BLaER1 (cell line): ENCODE results near the gene ALOX5.

ENCODE experiments used
- H3K27ac ChIP-seq: shearing (Covaris generic); formaldehyde crosslinking; 2 replicates; pipeline ENCODE4 v1.8.1; 2022
- H3K27me3 ChIP-seq: shearing (Covaris generic); formaldehyde crosslinking; 2 replicates; pipeline ENCODE4 v1.8.1; 2022
- H3K36me3 ChIP-seq: shearing (Covaris generic); formaldehyde crosslinking; 2 replicates; pipeline ENCODE4 v1.8.1; 2022
- H3K4me1 ChIP-seq: shearing (Covaris generic); formaldehyde crosslinking; 2 replicates; pipeline ENCODE4 v1.8.1; 2022
- H3K4me2 ChIP-seq: shearing (Covaris generic); formaldehyde crosslinking; 2 replicates; pipeline ENCODE4 v1.8.1; 2022
- H3K4me3 ChIP-seq: shearing (Covaris generic); formaldehyde crosslinking; 2 replicates; pipeline ENCODE4 v1.8.1; 2022
- H3K9ac ChIP-seq: shearing (Covaris generic); formaldehyde crosslinking; 2 replicates; pipeline ENCODE4 v1.8.1; 2022
- H3K9me3 ChIP-seq: shearing (Covaris generic); formaldehyde crosslinking; 2 replicates; pipeline ENCODE4 v1.8.1; 2022
- H4K20me1 ChIP-seq: shearing (Covaris generic); formaldehyde crosslinking; 2 replicates; pipeline ENCODE4 v1.8.1; 2022
- Cebpa-rat ChIP-seq: shearing (Covaris generic); IDR thresholded peaks from 2 replicates; pipeline ENCODE4 v1.8.1; 2022

ALOX5 gene

DNA sequence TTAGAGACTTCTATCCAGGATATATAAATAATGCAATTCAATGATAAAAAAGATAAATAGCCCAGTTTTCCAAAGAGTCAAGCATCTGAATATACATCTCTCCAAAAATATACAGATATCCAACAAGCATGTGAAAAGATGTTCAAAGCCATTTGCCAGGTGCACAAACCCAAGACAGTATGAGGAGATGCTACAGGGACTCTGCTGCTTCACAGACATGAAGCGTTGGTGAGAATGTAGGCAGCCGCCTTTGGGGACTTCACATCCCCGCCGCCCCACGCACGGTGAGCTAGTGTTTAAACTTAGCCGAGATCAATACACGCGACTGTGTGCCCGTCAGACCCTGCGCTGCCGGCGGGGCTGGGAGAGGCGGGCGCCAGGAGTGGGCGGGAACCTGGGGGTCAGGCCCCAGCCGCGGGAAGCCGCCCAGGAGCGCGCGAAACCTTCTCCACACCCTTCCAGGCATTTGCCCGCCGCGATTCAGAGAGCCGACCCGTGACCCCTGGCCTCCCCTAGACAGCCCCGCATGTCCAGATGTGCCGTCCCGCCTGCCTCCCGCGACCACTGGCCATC, 927 bp upstream of the ALOX5 start:
- Histone ChIP-seq H3K9me3 (no peaks in the 10 kb centered on the region), H3K36me3 (no peaks in the 10 kb centered on the region), H3K4me2 (peak overlapping the region; percentile 95), H4K20me1 (no peaks in the 10 kb centered on the region), H3K4me3 (peak overlapping the region; percentile 75), H3K9ac (peak overlapping the region; percentile 83), H3K27me3 (no peaks in the 10 kb centered on the region; the same call in 1 of the 2 replicates), H3K27ac (peak overlapping the region; percentile 81), H3K4me1 (peaks cover 89% of the 10 kb centered on the region)
- no peak for TF ChIP-seq Cebpa-rat

DNA sequence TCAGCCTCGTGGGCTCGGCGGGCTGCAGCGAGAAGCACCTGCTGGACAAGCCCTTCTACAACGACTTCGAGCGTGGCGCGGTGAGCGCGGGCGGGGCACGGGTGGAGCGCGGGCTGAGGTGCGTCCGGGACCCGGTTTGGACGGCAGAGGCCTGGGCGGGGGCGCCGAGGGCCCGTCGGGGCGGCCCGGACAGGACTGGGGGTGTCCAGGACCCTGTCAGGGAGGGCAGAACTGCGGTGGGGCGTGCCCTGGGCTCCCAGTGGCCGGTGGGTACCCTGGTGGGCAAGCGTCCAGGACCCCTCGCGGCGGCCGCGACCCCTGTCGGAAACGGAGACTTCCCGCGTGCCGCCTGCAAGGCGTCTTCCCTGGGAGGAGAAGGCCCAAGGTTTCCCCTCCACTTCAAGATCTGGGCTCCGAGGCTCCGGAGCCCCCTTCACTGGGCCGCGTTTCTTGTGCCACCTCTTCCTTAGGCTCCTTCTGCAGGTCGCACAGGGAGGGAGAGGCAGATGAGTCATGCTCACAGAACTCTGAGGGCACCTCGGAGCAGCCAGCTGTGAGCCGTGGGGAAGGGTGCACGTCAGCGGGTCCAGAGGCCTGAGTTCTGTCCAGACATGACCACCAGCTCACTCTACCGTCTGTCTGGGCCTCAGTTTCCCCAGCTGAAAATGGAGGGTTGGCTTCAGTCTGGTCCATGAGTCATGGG, 485 bp downstream of the ALOX5 start:
- peak overlapping the region; percentile 75 for H3K4me3 ChIP-seq

DNA sequence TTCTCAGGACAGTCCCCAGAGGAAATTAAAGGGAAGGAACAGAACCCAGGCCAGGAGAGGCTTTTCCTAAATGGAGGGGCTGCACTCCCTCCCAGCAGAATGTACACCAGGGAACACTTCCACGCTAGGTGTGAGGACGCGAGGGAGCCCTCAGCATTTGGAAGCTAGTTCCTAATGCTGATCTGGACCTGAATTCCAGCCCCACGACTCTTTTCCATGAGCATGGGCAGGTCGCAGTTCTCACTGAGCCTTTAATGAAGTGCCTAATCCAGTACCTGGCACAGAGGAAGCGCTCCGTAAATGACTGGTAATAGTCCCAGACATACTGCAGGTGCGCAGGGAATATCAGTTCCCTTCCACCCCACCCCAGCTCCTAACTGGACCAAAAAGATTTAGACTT, 1.1 kb downstream of the ALOX5 start:
- H3K9ac ChIP-seq, result peak overlapping the region; percentile 73
- H3K4me3 ChIP-seq, result peak overlapping the region; percentile 75
- H4K20me1 ChIP-seq, result no peaks in the 10 kb centered on the region
- peak overlapping the region; percentile 95 for H3K4me2 ChIP-seq
- peak overlapping the region; percentile 68 for H3K27ac ChIP-seq
- no peaks in the 10 kb centered on the region; the same call in 1 of the 2 replicates for H3K36me3 ChIP-seq
- TF ChIP-seq Cebpa-rat, result no peak
- no peaks in the 10 kb centered on the region; the same call in 1 of the 2 replicates for H3K27me3 ChIP-seq
- no peaks in the 10 kb centered on the region for H3K9me3 ChIP-seq
- H3K4me1 ChIP-seq, result peaks cover 95% of the 10 kb centered on the region

More for the DNA sequence above, 485 bp downstream of the ALOX5 start:
- H3K27me3 ChIP-seq, result no peaks in the 10 kb centered on the region; the same call in 1 of the 2 replicates
- no peaks in the 10 kb centered on the region for H4K20me1 ChIP-seq
- H3K9ac ChIP-seq, result peak overlapping the region; percentile 73
- H3K4me2 ChIP-seq, result peak overlapping the region; percentile 95
- no peaks in the 10 kb centered on the region for H3K9me3 ChIP-seq
- H3K4me1 ChIP-seq, result peaks cover 95% of the 10 kb centered on the region
- no peaks in the 10 kb centered on the region; the same call in 1 of the 2 replicates for H3K36me3 ChIP-seq
- peak overlapping the region; percentile 68 for H3K27ac ChIP-seq
- TF ChIP-seq Cebpa-rat, result no peak

DNA sequence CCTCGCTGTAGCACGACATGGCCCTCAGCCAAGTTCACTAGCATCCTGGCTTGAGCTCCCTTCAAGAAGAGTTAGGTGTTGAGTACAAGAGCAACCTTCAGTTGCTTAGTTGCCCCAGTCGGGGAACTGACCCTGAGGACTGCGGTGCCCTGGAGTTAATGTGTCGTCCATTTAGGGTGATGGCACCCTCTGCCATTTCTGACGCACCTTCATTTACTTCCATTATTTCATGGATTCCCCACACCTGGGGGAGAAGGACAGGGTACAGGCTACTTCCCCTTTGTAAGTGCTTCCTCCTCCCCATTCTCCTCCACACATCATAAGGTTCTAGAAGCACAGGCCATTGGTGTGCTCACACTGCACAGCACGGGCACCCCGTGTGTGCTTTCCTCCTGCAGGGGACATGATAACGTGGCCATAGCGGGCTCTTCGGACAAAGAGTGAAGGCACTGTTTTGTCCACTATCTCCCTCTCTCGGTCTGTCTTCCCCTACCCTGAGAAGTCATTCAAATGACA, 1.8 kb downstream of the ALOX5 start:
- TF ChIP-seq Cebpa-rat, result no peak
- Histone ChIP-seq H3K27ac (0 out of 2 replicates have a peak overlapping the region, but pooled peaks have one; percentile 36), H3K9ac (no peak overlapping the region), H3K9me3 (no peaks in the 10 kb centered on the region), H3K27me3 (no peaks in the 10 kb centered on the region; the same call in 1 of the 2 replicates), H3K4me3 (no peak overlapping the region; the same call in 1 of the 2 replicates), H3K4me1 (peaks cover 89% of the 10 kb centered on the region), H3K36me3 (no peaks in the 10 kb centered on the region; the same call in 1 of the 2 replicates), H3K4me2 (peak overlapping the region; percentile 95), H4K20me1 (no peaks in the 10 kb centered on the region)

DNA sequence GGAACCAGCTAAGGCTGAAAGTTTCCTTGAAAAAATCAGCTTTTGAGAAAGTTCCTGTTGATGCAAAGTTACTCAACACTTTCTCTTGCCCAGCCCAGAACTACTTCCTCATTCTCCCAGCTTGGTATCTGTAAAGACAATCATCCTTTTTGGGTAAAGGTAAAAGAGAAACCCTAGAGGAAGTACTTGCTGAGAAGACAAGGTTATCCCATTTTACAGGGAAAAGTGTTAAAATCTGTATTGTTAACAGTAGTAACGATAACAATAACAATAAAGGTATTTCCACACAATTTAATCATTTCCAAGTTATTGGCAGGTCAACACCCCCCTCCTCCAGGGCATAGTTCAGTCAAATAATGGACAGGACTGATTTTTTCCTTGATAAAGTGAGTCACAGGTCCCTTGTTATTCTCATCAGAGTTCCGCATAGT, 2.4 kb downstream of the ALOX5 start:
- Histone ChIP-seq H3K4me3 (no peak overlapping the region), H3K27ac (no peak overlapping the region), H4K20me1 (peaks cover 5% of the 10 kb centered on the region; the same call in 1 of the 2 replicates), H3K4me2 (peak overlapping the region; percentile 39; the same call in 1 of the 2 replicates), H3K9ac (no peak overlapping the region), H3K4me1 (peaks cover 83% of the 10 kb centered on the region), H3K9me3 (no peaks in the 10 kb centered on the region), H3K27me3 (no peaks in the 10 kb centered on the region; the same call in 1 of the 2 replicates), H3K36me3 (peaks cover 6% of the 10 kb centered on the region; the same call in 1 of the 2 replicates)
- no peak for TF ChIP-seq Cebpa-rat

DNA sequence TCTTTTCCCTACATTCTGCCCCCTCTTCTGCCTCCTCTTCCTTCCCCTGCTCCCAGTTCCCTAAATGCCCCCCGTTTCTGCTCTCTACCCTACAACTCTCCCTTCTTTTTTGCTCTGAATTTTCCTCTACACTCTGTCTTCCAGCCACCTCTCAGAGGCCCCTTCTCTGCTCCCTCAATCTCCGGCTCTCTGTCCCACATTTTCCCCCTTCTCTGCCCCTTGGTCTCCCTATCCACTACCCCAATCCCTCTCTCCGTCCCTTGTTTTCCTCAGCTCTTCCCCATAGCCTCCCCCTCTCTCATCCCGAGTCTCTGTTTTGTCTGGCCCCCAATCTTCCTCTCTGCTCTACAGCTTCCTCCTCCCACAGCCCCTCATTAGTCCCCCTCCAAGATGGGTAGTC, 3.3 kb downstream of the ALOX5 start:
- H3K36me3 ChIP-seq, result peaks cover 15% of the 10 kb centered on the region; the same call in 1 of the 2 replicates
- H4K20me1 ChIP-seq, result peaks cover 9% of the 10 kb centered on the region; the same call in 1 of the 2 replicates
- H3K27ac ChIP-seq, result peak overlapping the region; percentile 59
- peaks cover 74% of the 10 kb centered on the region for H3K4me1 ChIP-seq
- no peaks in the 10 kb centered on the region; the same call in 1 of the 2 replicates for H3K27me3 ChIP-seq
- no peak overlapping the region for H3K4me3 ChIP-seq
- H3K9me3 ChIP-seq, result no peaks in the 10 kb centered on the region
- 0 out of 2 replicates have a peak overlapping the region, but pooled peaks have one; percentile 19 for H3K9ac ChIP-seq
- no peak for TF ChIP-seq Cebpa-rat
- peak overlapping the region; percentile 69 for H3K4me2 ChIP-seq

DNA sequence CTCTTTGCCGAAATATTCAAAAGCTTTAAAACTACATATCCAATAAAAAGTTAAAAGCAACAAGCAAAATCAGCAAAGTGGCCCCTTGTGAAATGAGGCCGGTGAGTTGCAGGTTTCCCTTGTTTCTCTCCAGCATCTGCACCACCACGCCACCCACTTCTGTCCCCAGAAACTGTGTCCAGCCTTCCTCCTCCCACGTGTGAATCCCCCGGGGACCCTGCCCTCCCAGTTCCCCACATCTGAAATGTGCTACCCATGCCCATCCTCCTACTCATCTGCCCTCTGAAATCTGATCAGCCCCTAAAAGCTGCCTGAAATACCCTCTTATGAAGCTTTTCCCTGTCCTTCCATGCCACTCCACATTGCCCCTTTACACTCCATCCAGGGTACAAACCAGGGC, 3.8 kb downstream of the ALOX5 start:
- no peaks in the 10 kb centered on the region for H3K9me3 ChIP-seq
- no peak overlapping the region for H3K4me3 ChIP-seq
- no peaks in the 10 kb centered on the region; the same call in 1 of the 2 replicates for H3K27me3 ChIP-seq
- peak overlapping the region; percentile 59 for H3K27ac ChIP-seq
- H4K20me1 ChIP-seq, result peaks cover 9% of the 10 kb centered on the region; the same call in 1 of the 2 replicates
- TF ChIP-seq Cebpa-rat, result no peak
- H3K4me2 ChIP-seq, result peak overlapping the region; percentile 69
- H3K4me1 ChIP-seq, result peaks cover 68% of the 10 kb centered on the region
- H3K36me3 ChIP-seq, result peaks cover 20% of the 10 kb centered on the region
- 0 out of 2 replicates have a peak overlapping the region, but pooled peaks have one; percentile 19 for H3K9ac ChIP-seq

DNA sequence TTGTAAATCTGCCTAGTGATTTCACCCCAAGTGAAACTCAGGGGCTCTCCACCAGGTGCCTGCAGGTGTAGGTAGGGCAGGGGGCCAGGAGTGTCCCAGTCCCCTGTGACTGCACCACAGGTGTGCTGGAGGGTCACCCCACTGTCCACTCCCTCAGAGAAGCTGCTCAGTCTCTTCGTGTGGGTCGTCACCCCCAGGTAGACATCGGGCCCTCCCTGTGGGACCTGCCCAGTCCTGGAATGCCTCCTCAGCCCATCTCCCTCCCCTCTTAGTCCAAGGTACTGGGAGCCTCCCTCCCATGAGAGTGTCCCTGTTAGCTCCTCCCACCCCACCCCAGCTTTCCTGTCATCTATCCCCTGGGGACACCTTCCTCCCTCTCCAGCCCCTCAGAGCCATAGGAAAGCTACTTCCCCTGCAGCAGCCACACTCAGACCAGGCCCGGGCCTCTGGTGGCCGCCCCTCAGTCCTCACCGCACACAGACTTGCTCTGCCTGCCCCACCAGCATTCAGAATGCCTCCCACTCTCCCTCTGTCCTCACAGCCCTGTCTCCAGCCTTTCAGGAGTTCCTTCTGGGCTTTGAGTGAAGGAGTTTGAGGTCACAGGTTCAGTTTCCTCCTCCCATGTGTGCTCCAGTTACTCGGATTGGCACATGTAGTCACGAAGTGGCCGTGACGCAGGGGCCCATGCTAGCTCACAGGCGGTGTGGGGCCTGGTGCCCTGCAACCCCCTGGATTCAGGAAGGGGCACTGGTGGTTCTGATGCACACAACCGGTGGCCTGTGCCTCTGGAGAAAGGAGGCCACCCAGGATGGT, 5.1 kb downstream of the ALOX5 start:
- H3K4me3 ChIP-seq, result no peak overlapping the region
- peaks cover 9% of the 10 kb centered on the region; the same call in 1 of the 2 replicates for H4K20me1 ChIP-seq
- H3K4me1 ChIP-seq, result peaks cover 59% of the 10 kb centered on the region
- no peaks in the 10 kb centered on the region for H3K27me3 ChIP-seq
- no peaks in the 10 kb centered on the region for H3K9me3 ChIP-seq
- H3K4me2 ChIP-seq, result peak overlapping the region; percentile 69
- peaks cover 33% of the 10 kb centered on the region for H3K36me3 ChIP-seq
- no peak for TF ChIP-seq Cebpa-rat
- H3K9ac ChIP-seq, result no peak overlapping the region
- H3K27ac ChIP-seq, result peak overlapping the region; percentile 9; the same call in 1 of the 2 replicates

DNA sequence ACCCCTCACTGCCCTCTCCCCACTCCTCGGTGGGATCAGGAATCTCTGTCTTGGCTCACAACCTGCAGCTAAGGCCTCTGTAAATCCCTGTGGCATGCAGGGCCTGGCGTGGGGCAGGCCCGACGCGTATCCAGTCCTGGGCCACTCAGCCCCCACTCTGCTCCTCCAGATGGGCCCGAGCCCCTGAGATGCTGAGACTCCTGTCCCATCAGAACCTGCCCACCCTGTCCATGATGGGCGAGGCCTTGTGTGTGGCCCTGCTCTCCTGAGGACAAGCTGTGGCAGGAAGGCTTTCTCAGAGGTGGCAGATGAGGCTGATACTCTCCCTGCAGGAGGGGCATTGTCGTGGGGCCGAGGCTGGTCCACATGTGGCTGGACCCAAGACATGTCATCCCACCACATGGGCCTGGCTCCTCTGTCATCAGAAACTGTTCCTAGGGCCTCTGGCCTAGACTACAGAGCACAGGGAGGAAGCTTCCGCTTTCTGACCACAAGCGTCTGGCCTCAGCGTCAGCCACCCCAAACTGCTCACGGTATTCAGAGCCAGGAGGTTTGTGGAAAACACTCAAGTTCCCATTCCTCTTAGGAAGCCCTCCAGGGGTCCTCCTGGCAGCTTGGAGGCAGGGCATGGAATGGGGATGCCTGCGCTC, 6.0 kb downstream of the ALOX5 start:
- TF ChIP-seq Cebpa-rat, result no peak
- peak overlapping the region; percentile 29; the same call in 1 of the 2 replicates for H3K27ac ChIP-seq
- H4K20me1 ChIP-seq, result peaks cover 9% of the 10 kb centered on the region; the same call in 1 of the 2 replicates
- H3K9ac ChIP-seq, result no peak overlapping the region
- no peaks in the 10 kb centered on the region for H3K9me3 ChIP-seq
- no peak overlapping the region for H3K4me2 ChIP-seq
- H3K36me3 ChIP-seq, result peaks cover 42% of the 10 kb centered on the region
- no peaks in the 10 kb centered on the region for H3K27me3 ChIP-seq
- H3K4me1 ChIP-seq, result peaks cover 50% of the 10 kb centered on the region
- H3K4me3 ChIP-seq, result no peak overlapping the region
